ENCODE data around the gene C3orf52. TPM values are rescaled to one million over a fixed set of nuclear protein-coding genes. Genes with fewer than 3 reads are reported as not detected.

The C3orf52 gene
- total RNA-seq, 6 experiments from 2014 or later: 9.7 to 11.6 (median 10.7) TPM

- Mint-ChIP-seq H3K4me3 (no peak overlapping the region), H3K4me1 (ENCODE audit: low read depth) (peaks cover 5% of the 10 kb centered on the region; the same call in 1 of the 2 replicates), H3K27me3 (ENCODE audit: insufficient read depth) (no peaks in the 10 kb centered on the region; the same call in 1 of the 2 replicates), H3K36me3 (ENCODE audit: low read depth) (peaks cover 20% of the 10 kb centered on the region), H3K27ac (no peak overlapping the region), H3K9me3 (no peaks in the 10 kb centered on the region)
- no peak for DNase-seq
- TF ChIP-seq CTCF (IDR thresholded peaks at IDR 0.05): no peak
Measured at GRCh38 chr3:112119962-112120836, 34.0 kb downstream of the C3orf52 start.

DNA sequence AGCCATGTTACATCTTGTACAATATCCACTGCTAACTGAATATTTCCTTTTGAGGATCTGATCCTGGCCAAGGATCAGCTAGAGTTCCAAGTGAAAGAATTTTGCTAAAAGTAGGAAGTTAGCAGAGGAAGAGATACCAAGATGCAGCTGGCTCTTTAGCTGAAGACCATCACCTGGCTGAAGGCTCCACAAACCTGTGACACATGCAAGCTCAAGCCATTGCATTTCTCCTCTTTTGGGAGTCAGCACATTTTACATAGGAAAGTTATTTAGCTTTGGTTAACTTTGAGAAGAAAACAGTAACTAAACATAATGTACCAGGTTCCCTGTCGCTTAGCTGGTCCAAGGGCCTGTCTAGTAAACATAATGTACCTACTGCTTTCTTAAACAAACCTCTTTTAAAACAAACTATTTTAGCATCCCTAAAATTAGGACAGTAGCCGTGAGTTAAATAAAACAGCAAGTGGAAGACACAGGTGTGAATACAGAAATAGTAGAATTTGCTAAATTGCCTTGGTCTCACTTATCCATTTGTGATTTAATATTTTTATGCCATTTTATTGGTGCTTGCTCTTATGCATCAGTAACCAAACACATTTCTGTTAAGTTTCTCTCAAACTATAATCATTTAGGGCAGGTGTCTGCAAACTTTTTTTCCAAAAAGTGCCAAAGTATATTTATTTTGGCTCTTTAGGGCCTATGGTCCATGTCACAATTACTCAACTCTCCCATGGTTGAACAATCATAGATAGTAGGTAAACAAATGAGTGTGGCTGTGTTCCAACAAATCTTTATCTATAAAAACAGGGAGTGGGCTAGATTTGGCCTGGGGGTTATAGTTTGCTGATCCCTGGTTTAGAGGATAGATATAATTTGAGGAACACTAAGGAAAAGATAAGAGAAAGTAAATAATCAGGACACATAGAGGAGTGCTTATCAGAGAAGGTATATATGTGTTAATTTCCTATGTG is 35.7 kb downstream of the C3orf52 start:
- Mint-ChIP-seq H3K4me3 (no peak overlapping the region), H3K27me3 (ENCODE audit: insufficient read depth) (no peaks in the 10 kb centered on the region; the same call in 1 of the 2 replicates), H3K27ac (no peak overlapping the region), H3K36me3 (ENCODE audit: low read depth) (peaks cover 17% of the 10 kb centered on the region), H3K4me1 (ENCODE audit: low read depth) (peaks cover 21% of the 10 kb centered on the region), H3K9me3 (no peaks in the 10 kb centered on the region)
- TF ChIP-seq CTCF (IDR thresholded peaks at IDR 0.05): no peak
- DNase-seq: no peak

DNA sequence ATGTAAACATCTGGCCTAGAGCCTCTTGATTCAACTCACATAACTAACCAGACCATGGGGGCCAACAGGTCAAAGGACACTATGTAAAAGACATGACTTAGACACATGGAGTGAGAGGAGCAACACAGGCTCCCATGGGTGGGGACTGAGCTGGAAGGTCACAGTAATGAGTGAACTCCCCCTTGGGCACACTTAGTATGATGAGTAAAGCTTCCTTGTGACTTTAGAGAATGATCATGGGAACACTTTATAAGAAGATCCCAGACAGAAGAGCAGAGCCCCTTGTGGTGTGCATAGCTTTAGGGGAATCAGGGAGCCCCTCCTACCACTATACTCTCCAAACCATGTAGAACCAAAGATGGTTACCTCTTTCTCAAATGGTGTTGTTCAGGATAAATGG is 36.7 kb downstream of the C3orf52 start:
- Mint-ChIP-seq H3K27ac (no peak overlapping the region), H3K27me3 (ENCODE audit: insufficient read depth) (no peaks in the 10 kb centered on the region; the same call in 1 of the 2 replicates), H3K4me3 (no peak overlapping the region), H3K9me3 (no peaks in the 10 kb centered on the region), H3K4me1 (ENCODE audit: low read depth) (peaks cover 26% of the 10 kb centered on the region), H3K36me3 (ENCODE audit: low read depth) (peaks cover 15% of the 10 kb centered on the region)
- TF ChIP-seq CTCF (IDR thresholded peaks at IDR 0.05): no peak
- no peak for DNase-seq

DNA sequence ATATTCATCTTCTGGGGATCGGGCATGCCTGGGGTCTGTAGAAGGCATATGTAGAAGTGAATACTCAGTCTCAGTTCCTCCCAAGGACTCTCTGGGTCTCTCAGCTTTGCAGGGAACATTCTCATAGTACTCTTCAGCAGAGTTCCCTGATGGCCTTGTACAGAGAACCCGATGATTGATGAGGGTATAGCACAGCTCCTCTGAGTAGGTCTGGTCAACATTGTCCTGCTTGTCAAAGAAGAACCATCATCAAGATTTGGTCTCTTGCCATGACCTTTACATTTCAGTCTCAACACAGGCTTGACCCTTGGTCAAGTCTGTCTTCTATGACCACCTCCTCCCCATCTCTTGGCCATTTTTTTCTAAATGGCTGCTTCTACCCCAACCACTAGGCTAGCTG is 37.4 kb downstream of the C3orf52 start:
- peaks cover 28% of the 10 kb centered on the region for H3K4me1 Mint-ChIP-seq (ENCODE audit: low read depth)
- no peak for TF ChIP-seq CTCF (IDR thresholded peaks at IDR 0.05)
- H3K27me3 Mint-ChIP-seq (ENCODE audit: insufficient read depth): no peaks in the 10 kb centered on the region; the same call in 1 of the 2 replicates
- no peak overlapping the region for H3K4me3 Mint-ChIP-seq
- H3K9me3 Mint-ChIP-seq: no peaks in the 10 kb centered on the region
- no peak for DNase-seq
- no peak overlapping the region for H3K27ac Mint-ChIP-seq
- peaks cover 15% of the 10 kb centered on the region for H3K36me3 Mint-ChIP-seq (ENCODE audit: low read depth)

DNA sequence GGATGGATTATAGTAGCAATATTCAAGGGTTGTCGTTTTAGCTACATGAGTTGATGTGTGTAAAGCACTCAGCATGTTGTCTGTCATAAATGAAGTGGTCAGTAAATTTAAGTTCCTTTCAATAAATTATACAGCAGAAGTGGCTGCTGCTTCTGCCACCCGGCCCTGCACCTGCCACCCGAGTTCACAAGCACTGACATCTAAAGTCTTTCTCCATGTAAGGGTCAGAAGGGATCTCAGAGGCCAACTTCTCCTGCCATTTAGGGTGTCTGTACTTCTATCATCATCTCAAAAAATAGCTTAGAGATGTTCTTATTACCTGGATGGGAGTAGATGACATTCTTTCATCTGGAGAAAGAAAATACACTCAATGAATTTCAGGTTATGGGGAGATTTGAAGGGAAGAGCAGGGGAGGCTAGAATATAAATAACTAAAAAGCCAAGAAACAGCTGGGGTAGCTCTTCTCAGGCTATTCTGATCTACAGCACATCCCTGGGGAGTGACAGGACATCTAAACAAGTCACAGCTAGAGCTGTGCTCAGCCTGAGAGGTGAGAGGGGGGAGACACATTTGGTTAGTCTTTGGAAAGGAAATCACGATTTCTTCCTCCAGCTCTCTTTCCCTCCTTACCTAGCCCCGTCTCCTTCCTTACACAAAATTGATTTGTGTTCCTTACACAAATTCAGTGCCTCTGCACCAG is 38.9 kb downstream of the C3orf52 start:
- TF ChIP-seq CTCF (IDR thresholded peaks at IDR 0.05): no peak
- no peak for DNase-seq
- peaks cover 41% of the 10 kb centered on the region for H3K4me1 Mint-ChIP-seq (ENCODE audit: low read depth)
- H3K27ac Mint-ChIP-seq: peak overlapping the region; percentile 22; the same call in 1 of the 2 replicates
- peaks cover 6% of the 10 kb centered on the region for H3K36me3 Mint-ChIP-seq (ENCODE audit: low read depth)
- H3K9me3 Mint-ChIP-seq: no peaks in the 10 kb centered on the region
- H3K27me3 Mint-ChIP-seq (ENCODE audit: insufficient read depth): no peaks in the 10 kb centered on the region; the same call in 1 of the 2 replicates
- H3K4me3 Mint-ChIP-seq: no peak overlapping the region
